Naive B cell (primary cell): ENCODE results near the gene HNRNPH3. TPM values are rescaled to one million over a fixed set of nuclear protein-coding genes. Genes with fewer than 3 reads are reported as not detected.

ENCODE experiments used
- ATAC-seq, 2 donors: fragments of 150-1000 bp; cut with Tn5 transposase; 2 replicates each; pipeline ENCODE4 v1.10.0; 2021; ENCODE audit warnings: low read depth in 2 of 2, mild to moderate bottlenecking in 2 of 2, moderate library complexity in 2 of 2
- DNase-seq: peaks from one replicate; pipeline ENCODE4 v3.0.0; 2022
- H3K27ac Mint-ChIP-seq, 6 donors: one replicate each; pipeline ENCODE4 v1.8.0; 2020 to 2022; ENCODE audit warnings: mild to moderate bottlenecking in 6 of 6, mixed read lengths in 6 of 6, moderate library complexity in 5 of 6, inconsistent platforms in 2 of 6
- H3K27me3 Mint-ChIP-seq, 3 donors: one replicate each; pipeline ENCODE4 v1.8.0; 2021 to 2022; ENCODE audit warnings: mixed read lengths in 3 of 3, mild to moderate bottlenecking in 1 of 3
- H3K36me3 Mint-ChIP-seq, 2 donors: one replicate each; pipeline ENCODE4 v1.8.0; 2020 to 2022; ENCODE audit warnings: mixed read lengths in 2 of 2, inconsistent platforms in 1 of 2, mild to moderate bottlenecking in 1 of 2
- H3K4me1 Mint-ChIP-seq, 3 donors: one replicate each; pipeline ENCODE4 v1.8.0; 2020 to 2022; ENCODE audit warnings: mixed read lengths in 3 of 3, inconsistent platforms in 1 of 3, mild to moderate bottlenecking in 1 of 3, moderate library complexity in 1 of 3
- H3K4me3 Mint-ChIP-seq, 8 donors: one replicate each; pipeline ENCODE4 v1.8.0; 2020 to 2022; ENCODE audit warnings: mild to moderate bottlenecking in 8 of 8, mixed read lengths in 8 of 8, moderate library complexity in 8 of 8, inconsistent platforms in 2 of 8
- H3K9me3 Mint-ChIP-seq, 7 donors: one replicate each; pipeline ENCODE4 v1.8.0; 2020 to 2022; ENCODE audit warnings: mixed read lengths in 7 of 7, mild to moderate bottlenecking in 5 of 7, inconsistent platforms in 2 of 7, moderate library complexity in 1 of 7
- polyA plus RNA-seq, 6 donors: library from polyadenylated mRNA; unstranded; fragments of 300-500 nt; fragmentation: Illumina TruSeq; gene quantifications; one replicate each; pipeline ENCODE4 v1.2.3, GENCODE V29; 2021; ENCODE audit warnings: low read depth in 6 of 6

The HNRNPH3 gene, protein sequence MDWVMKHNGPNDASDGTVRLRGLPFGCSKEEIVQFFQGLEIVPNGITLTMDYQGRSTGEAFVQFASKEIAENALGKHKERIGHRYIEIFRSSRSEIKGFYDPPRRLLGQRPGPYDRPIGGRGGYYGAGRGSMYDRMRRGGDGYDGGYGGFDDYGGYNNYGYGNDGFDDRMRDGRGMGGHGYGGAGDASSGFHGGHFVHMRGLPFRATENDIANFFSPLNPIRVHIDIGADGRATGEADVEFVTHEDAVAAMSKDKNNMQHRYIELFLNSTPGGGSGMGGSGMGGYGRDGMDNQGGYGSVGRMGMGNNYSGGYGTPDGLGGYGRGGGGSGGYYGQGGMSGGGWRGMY
- polyA plus RNA-seq, result 100 to 1,000 TPM; 101 to 147 (median 126) TPM

DNA sequence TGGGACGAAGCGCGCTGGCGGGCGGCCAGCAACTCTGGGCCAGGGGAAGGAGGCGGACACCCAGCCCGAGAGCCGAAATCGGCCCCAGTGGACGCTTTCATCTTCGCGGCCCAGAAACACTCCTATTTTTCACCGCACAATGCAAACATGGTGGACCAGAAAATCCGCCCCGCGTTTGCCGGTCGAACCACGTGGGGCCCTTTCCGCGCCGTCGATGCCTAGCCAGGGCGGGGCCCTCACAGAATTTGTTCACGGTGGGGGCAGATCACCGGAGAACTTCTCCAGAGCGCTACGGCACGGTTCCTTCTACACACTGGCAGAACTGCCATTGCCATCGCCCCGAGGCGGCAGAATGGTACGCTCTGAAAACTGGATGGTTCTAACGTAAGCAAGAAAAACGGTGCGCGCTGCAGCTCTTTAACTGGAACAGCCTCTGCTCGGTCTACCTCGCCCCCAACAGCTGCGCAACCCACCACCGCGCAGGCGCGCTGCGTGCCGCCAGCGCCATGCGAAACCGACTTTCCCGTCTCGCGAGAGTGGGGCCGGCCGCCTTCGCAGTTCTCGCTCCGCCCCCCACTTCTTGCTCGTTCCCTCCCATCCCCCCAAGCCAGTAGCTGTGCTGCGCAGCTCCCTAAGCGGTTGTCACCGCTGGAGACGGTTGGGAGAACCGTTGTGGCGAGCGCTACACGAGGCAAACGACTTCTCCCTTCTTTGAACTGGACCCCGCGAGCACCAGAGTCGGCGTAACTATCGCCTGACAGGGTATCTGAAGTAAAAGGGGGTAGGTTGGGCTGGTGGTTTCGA, at the start of gene HNRNPH3:
TSS of gene HNRNPH3 (plus strand) at position 610 of the 804 bp plus-strand sequence. CDS start 5,158 bp downstream, outside the sequence.
- Mint-ChIP-seq H3K36me3 (peaks cover 0 to 7% of the 10 kb centered on the region in 2 donors), H3K9me3 (peaks cover 0 to 8% (median 2%) of the 10 kb centered on the region in 7 donors), H3K4me3 (peak within 1 kb of the TSS; percentile 98 to 100 (median 100)), H3K27me3 (no peaks in the 10 kb centered on the region), H3K4me1 (peaks cover 45 to 66% (median 59%) of the 10 kb centered on the region in 3 donors), H3K27ac (peak within 1 kb of the TSS; percentile 99 to 100 (median 99))
- peak; percentile 99 for DNase-seq
- peak; percentile 77 to 81 for ATAC-seq

DNA sequence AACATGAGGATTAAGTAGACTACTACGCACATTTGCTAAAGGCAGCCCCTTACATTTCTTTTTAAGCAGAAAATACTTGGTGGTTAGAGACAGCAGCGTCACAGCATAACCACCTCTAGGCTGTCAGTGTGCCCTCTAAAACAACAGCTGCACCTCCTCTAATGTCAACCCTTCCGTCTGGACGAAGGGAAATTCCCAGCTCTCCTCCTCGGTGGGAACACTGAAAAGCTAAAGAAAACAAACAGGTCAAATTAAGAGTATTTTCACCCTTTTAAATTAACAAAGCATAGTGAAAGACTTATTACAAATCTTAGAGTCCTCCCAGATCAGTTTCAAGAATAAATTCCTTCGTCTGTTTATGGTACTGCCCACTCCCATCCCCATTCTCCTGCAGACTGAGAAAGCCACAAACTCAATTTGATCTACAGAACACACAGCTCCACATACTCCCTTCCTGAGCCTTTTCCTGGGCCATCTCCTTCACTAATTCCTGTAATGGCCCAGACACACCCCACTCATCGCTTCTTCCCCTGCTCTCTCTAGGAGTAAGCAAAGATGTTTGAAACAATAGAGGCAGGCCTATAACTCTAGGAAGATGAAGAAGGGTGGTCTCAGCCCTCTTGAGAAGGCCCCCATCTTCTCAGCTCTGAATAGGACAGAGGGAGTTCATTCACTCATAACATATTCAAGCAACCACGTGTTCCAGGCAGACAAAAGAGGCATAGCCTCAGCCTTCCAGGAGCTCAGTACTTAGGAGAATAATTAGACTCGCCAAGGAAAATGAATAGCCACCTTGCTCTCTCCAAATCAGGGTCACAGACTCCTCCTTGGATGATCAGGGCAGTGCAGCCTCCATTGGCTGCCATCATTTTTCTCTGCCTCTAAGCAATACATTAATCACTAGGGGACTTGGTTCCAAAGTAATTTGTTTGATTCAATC, 47.5 kb upstream of the HNRNPH3 start:
- ATAC-seq (no peak), DNase-seq (no peak)
- no peaks in the 10 kb centered on the region for H3K4me1 Mint-ChIP-seq
- H3K27me3 Mint-ChIP-seq, result no peaks in the 10 kb centered on the region
- no peaks in the 10 kb centered on the region for H3K36me3 Mint-ChIP-seq
- peaks cover 0 to 4% (median 0%) of the 10 kb centered on the region in 7 donors for H3K9me3 Mint-ChIP-seq
- no peak overlapping the region for H3K4me3 Mint-ChIP-seq
- H3K27ac Mint-ChIP-seq, result peak overlapping the region in 3 of 6 donors; percentile 8 to 85 (median 19)

DNA sequence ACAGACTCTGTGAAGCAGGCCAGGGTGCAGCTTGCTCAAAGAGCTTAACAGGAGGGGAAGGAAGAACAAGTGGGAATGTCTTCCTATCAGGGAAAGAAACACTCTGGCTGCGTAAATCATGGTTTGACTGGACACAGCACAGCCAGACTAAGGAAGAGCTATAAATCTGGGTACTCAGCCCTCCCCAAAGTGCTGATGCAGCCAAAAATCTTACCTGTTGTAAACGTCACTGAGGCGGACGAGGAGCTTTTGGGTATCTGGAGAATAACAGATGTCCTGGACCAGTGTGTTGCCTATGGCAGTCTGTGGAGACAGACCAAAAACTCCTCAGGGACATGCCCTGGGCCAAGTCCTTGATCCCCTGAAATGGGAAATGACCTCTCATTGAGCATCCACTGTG, 43.1 kb upstream of the HNRNPH3 start:
- H3K27me3 Mint-ChIP-seq, result no peaks in the 10 kb centered on the region
- no peaks in the 10 kb centered on the region for H3K36me3 Mint-ChIP-seq
- ATAC-seq (no peak), DNase-seq (no peak)
- H3K27ac Mint-ChIP-seq, result peak overlapping the region in 2 of 6 donors; percentile 30 to 44
- H3K4me1 Mint-ChIP-seq, result no peaks in the 10 kb centered on the region
- H3K4me3 Mint-ChIP-seq, result no peak overlapping the region
- H3K9me3 Mint-ChIP-seq, result no peaks in the 10 kb centered on the region

DNA sequence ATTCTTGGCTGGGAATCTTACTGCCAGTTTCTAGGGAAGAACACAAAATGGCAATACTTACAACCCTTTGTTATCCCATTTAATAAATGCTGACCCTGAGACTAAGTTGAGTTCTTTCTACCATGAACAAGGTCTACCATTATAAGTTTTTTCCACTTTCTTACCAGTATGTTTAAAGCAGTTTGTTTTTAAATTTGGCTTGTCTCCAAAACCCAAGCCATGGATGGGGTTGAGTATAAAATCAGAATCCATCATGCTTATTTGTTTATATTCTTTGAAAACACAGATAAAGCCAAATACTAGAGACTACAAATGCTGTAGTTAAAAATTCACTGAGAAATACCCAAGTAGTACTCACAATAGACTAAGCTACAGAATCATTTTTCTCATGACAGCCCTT, 41.1 kb upstream of the HNRNPH3 start:
- no peak overlapping the region for H3K27ac Mint-ChIP-seq
- H3K4me3 Mint-ChIP-seq, result no peak overlapping the region
- no peaks in the 10 kb centered on the region for H3K27me3 Mint-ChIP-seq
- DNase-seq, result no peak
- no peaks in the 10 kb centered on the region for H3K4me1 Mint-ChIP-seq
- H3K9me3 Mint-ChIP-seq, result no peaks in the 10 kb centered on the region
- ATAC-seq, result no peak
- no peaks in the 10 kb centered on the region for H3K36me3 Mint-ChIP-seq

DNA sequence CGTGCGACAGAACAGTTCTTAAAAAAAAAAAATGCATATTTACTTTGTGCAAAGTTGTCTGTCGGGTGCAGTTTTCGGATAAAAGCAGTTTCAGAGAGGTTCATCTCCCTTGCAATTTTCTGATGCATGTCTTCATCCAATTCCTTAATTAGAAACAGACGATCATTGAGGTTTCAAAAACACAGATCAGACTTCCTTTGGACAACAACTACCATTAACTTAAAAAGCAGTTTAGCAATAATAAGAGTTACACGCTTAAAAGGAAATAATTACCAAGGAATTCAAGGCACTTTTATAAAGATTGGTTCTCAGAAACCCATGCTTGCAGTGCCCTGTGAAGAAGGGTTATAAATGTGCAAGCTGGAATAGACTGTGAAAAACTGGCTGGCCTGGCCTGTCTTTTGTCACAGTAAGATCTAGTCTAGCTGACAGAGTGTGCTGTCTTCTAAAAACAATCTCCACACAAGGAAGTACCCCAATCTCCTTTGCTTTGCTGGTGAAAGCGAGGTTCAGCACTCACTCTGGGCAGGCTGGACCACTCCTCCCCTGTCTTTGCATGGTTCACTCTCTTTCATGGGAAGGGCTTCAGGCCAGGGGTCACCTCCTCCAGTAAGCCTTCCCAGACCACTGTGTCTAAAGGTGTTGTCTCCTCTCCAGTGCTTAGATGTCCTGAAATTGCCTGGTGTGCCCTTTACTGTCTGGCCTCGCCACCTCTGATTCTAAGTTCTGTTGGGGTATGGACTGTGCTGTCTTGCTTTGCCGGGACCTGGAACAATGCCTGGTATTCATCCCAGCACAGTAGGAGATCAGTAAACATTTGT, 34.8 kb upstream of the HNRNPH3 start:
- no peak for ATAC-seq
- H3K4me3 Mint-ChIP-seq, result peak overlapping the region in 2 of 8 donors; percentile 22 to 63
- H3K9me3 Mint-ChIP-seq, result no peaks in the 10 kb centered on the region
- H3K4me1 Mint-ChIP-seq, result peaks cover 23 to 35% (median 24%) of the 10 kb centered on the region in 3 donors
- H3K36me3 Mint-ChIP-seq, result no peaks in the 10 kb centered on the region
- no peak for DNase-seq
- H3K27me3 Mint-ChIP-seq, result no peaks in the 10 kb centered on the region
- H3K27ac Mint-ChIP-seq, result peak overlapping the region in 2 of 6 donors; percentile 23 to 24

DNA sequence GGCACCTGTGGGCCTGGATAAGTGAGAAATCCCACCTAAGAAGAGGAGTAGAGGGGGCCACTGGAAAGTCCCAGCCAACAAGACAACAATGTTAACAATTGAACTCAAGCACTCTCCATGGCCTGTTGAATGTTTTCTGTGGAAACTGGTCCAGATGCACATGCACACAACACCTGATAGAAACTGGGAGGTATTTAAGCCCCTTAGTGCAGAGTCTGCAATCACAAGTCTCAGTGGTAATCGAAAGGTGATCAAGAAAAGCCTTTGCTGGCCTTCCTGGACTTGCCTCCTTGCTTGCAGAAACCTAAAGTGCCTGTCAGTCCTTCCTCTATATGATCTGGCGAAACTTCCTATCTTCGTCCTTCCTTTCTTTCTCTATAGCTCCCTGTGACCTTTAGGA, 30.6 kb upstream of the HNRNPH3 start:
- DNase-seq (no peak), ATAC-seq (no peak)
- Mint-ChIP-seq H3K27me3 (no peaks in the 10 kb centered on the region), H3K4me3 (peak overlapping the region in 7 of 8 donors; percentile 35 to 88 (median 60)), H3K27ac (peak overlapping the region in 4 of 6 donors; percentile 30 to 93 (median 76)), H3K4me1 (peaks cover 25 to 38% (median 27%) of the 10 kb centered on the region in 3 donors), H3K9me3 (no peaks in the 10 kb centered on the region), H3K36me3 (no peaks in the 10 kb centered on the region)

DNA sequence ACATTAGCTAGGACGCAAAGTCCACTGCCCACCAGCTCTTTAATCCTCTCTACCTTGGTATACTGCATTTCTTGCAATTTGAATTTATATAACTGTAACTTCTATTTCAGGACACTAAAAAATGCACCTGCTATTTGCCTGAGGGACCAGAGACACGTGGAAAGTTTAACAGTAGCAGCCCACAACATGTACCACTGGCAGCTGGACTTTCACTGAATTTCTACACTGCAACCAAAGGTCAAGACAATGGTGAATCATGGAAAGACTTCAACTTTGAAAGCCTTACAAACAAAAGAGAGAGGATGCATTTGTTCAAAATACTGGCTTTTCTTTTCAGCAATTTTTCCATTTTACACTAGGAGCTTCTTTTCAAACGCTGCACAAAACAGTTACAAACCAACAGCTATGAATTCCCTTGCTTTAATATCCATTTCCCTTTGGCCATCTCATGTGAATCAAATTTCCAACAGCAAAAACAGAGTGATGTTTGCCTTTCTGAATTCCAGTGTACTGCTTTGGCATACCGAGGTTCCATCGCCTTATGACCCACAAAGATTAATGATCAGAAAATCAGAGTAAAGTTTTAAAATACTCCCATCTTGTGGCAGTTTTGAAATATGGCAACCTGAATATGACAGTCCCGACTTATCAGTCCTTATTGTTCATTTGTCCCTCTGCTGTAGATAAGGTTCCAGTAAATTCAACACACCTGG, 29.9 kb upstream of the HNRNPH3 start:
- peak; percentile 33 for DNase-seq
- peak overlapping the region in 2 of 6 donors; percentile 36 to 47 for H3K27ac Mint-ChIP-seq
- H3K36me3 Mint-ChIP-seq, result no peaks in the 10 kb centered on the region
- H3K9me3 Mint-ChIP-seq, result no peaks in the 10 kb centered on the region
- no peaks in the 10 kb centered on the region for H3K27me3 Mint-ChIP-seq
- ATAC-seq, result peak; percentile 44 to 52
- peaks cover 25 to 33% (median 27%) of the 10 kb centered on the region in 3 donors for H3K4me1 Mint-ChIP-seq
- peak overlapping the region in 7 of 8 donors; percentile 10 to 88 (median 60) for H3K4me3 Mint-ChIP-seq

DNA sequence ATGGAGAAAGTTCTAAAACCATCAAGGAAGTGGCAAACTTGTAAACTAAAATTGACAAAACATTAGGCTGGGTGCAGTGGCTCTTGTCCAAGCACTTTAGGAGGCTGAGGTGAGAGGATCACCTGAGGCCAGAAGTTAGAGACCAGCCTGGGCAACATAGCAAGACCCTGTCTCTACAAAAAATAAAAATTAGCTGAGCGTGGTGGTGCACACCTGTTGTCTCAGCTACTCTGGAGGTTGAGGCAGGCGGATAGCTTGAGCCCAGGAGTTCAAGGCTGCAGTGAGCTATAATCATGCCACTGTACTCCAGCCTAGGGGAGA, 29.4 kb upstream of the HNRNPH3 start:
- Mint-ChIP-seq H3K9me3 (no peaks in the 10 kb centered on the region), H3K36me3 (no peaks in the 10 kb centered on the region), H3K27me3 (no peaks in the 10 kb centered on the region), H3K4me3 (peak overlapping the region in 1 of 8 donors; percentile 53), H3K27ac (peak overlapping the region in 1 of 6 donors; percentile 47), H3K4me1 (peaks cover 25 to 33% (median 27%) of the 10 kb centered on the region in 3 donors)
- DNase-seq (no peak), ATAC-seq (no peak)

DNA sequence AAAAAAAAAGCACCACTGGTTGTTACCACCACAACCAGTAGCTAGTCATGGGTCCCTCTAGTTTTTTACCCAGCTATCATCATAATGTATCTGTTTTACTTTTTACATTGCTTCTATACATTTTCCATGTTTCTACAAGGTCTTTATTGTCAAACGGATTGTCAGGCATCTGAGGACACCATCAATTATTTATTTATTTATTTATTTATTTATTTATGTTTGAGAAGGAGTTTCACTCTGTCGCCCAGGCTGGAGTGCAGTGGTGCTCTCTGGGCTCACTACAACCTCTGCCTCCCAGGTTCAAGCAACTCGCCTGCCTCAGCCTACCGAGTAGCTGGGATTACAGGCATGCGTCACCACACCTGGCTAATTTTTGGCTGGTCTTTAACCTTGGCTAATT, 29.0 kb upstream of the HNRNPH3 start:
- Mint-ChIP-seq H3K4me3 (no peak overlapping the region), H3K27ac (no peak overlapping the region), H3K9me3 (no peaks in the 10 kb centered on the region), H3K4me1 (peaks cover 25 to 33% (median 27%) of the 10 kb centered on the region in 3 donors), H3K36me3 (no peaks in the 10 kb centered on the region), H3K27me3 (no peaks in the 10 kb centered on the region)
- no peak for DNase-seq
- ATAC-seq, result no peak

DNA sequence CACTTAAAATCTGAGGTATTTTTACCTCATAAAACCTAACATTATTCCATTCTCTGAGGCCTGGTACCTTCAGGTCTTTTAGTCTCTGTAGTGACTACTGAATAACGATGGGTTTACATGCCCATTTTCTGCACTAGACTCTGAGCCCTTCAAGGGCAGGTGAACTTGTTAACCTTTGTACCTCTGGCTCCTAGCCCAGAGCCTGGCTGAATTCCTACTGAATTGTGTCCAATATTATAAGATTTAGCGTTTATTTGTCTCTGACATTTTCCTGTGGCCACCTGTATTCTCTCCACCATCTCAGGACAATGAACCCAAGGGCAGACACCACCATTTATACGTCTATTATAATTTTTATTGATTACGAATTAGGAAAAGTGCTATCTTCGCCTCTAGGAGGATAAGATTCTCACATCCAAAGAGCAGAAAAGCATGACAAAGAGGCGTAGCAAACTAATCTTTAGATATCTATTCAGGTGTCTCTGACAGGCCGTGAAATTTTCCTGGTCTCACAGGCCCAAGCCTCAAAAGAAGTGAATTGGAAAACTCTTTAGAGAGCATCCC, 27.9 kb upstream of the HNRNPH3 start:
- Mint-ChIP-seq H3K27ac (no peak overlapping the region), H3K4me1 (peaks cover 25 to 33% (median 27%) of the 10 kb centered on the region in 3 donors), H3K9me3 (no peaks in the 10 kb centered on the region), H3K27me3 (no peaks in the 10 kb centered on the region), H3K36me3 (no peaks in the 10 kb centered on the region), H3K4me3 (peak overlapping the region in 1 of 8 donors; percentile 21)
- DNase-seq (no peak), ATAC-seq (no peak)

DNA sequence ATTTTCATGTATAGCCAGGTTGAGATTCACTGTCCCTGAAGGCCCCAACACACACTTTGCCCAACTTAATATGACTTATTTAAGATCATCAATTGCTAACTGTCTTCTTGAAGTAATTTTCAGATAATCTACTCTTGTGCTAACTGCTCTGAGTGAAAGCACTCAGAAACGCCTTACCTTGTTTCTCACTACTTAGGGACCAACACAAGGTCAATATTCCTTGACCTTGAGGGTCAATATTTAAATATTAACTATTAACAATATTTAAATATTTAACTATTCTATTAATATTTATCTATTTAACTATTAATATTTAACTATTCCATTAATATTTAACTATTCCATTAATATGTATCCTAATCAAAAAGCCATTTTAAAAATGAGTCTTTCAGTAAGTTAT, 26.0 kb upstream of the HNRNPH3 start:
- no peaks in the 10 kb centered on the region for H3K9me3 Mint-ChIP-seq
- peaks cover 14 to 17% (median 15%) of the 10 kb centered on the region in 3 donors for H3K4me1 Mint-ChIP-seq
- H3K27me3 Mint-ChIP-seq, result no peaks in the 10 kb centered on the region
- peak overlapping the region in 1 of 6 donors; percentile 32 for H3K27ac Mint-ChIP-seq
- DNase-seq (no peak), ATAC-seq (no peak)
- no peak overlapping the region for H3K4me3 Mint-ChIP-seq
- H3K36me3 Mint-ChIP-seq, result no peaks in the 10 kb centered on the region
